H1 (cell line): ENCODE data around the gene ZNF524.

Experiments used
- ATF2 ChIP-seq: IDR thresholded peaks from 2 replicates; pipeline ENCODE4 v1.6.1; 2012; ENCODE audit warnings: low read length, inconsistent platforms
- POLR2A ChIP-seq, 2 experiments: IDR thresholded peaks; 1 replicate in 1 of 2; 2 replicates in 1 of 2; pipeline ENCODE4 v1.6.1; 2011; ENCODE audit warnings: low read depth in 2 of 2, low read length in 2 of 2, mild to moderate bottlenecking in 2 of 2; ENCODE audit errors: control extremely low read depth in 1 of 2
- RNF2 ChIP-seq: fragments of 200-900, 300-1000 bp; sonication (generic); IDR thresholded peaks from 2 replicates; pipeline ENCODE4 v1.7.1; 2016; ENCODE audit warnings: borderline replicate concordance, low read depth, mild to moderate bottlenecking, antibody characterized with exemption, low read length; ENCODE audit not compliant: poor library complexity, severe bottlenecking; ENCODE audit errors: missing control alignments
- SIN3A ChIP-seq, 2 experiments: IDR thresholded peaks in 1 of 2; conservative IDR thresholded peaks in 1 of 2; 2 replicates each; pipeline ENCODE4 v1.6.1; 2011 to 2012; ENCODE audit warnings: low read length in 2 of 2, improper control_type of control experiment in 1 of 2, low read depth in 1 of 2, mild to moderate bottlenecking in 1 of 2
- TAF1 ChIP-seq: IDR thresholded peaks from 2 replicates; pipeline ENCODE4 v1.6.1; 2011; ENCODE audit warnings: mild to moderate bottlenecking, low read depth, low read length
- TCF12 ChIP-seq: IDR thresholded peaks from 2 replicates; pipeline ENCODE4 v1.6.1; 2011; ENCODE audit warnings: low read depth, mild to moderate bottlenecking, low read length
- TF ChIP-seq, protein P1 (sequence below): IDR thresholded peaks from 2 replicates; pipeline ENCODE4 v1.6.1; 2011; ENCODE audit warnings: low read length, improper control_type of control experiment

DNA sequence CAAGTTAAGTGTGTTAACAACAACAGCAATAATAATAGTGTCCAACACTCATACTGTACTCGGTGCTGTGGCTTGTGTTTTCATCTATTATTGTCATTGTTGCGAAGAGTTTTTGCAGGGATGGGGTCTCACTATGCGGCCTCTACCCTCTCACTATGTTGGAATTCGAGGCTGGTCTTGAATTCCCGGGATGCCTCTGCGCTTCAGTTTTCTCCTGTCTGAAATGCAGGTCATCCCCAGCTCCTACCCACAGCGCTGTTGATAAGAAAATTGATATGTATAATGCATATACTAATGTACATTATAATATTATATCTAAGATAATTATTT is 49.8 kb upstream of the ZNF524 start:
- TF ChIP-seq POLR2A (IDR thresholded peaks at IDR 0.05; ENCODE audit: control extremely low read depth in 1 of 2, low read depth in 2 of 2, low read length in 2 of 2) (no peak), ATF2 (no peak), RNF2 (no peak), TAF1 (no peak), SIN3A (conservative IDR thresholded peaks at IDR 0.05 in 1 of 2, IDR thresholded peaks at IDR 0.05 in 1 of 2; ENCODE audit: low read depth in 1 of 2, low read length in 2 of 2) (peak in 1 of 2 experiments; percentile 14; a peak in 1 of 4 replicates), TCF12 (no peak)
- TF ChIP-seq, protein P1, sequence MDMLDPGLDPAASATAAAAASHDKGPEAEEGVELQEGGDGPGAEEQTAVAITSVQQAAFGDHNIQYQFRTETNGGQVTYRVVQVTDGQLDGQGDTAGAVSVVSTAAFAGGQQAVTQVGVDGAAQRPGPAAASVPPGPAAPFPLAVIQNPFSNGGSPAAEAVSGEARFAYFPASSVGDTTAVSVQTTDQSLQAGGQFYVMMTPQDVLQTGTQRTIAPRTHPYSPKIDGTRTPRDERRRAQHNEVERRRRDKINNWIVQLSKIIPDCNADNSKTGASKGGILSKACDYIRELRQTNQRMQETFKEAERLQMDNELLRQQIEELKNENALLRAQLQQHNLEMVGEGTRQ, result no peak
